ENCODE data around the gene ANTXR2. TPM values are rescaled to one million over a fixed set of nuclear protein-coding genes. Genes with fewer than 3 reads are reported as not detected.

The ANTXR2 gene
- total RNA-seq, 1 donor from 2014 or later: 16.8 TPM

DNA sequence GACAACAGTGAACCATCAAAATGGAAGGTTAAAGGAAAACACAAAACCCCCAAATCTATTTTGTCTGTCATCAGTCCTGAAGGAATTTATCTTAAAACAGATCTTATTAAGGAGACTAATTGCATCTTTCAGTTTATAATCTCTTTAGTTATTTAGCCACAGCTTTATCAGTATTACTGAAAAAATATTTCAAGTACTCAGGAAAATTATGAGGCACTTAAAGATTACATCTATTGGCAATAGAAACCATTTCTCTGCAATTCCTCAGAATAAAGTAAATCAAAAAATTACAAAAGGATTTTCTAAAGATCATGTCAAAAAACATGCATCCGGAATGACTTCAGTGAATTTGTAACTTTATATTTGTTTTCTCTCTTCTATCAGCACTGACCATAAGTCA lies 35.2 kb downstream of the ANTXR2 start:
- intact Hi-C loops (cut with DNase I): no loop called here
- H3K4me1 ChIP-seq: peaks cover 0 to 5% of the 10 kb centered on the region in 2 donors

GRCh38 chr4:80036949-80037685 lies 35.9 kb downstream of the ANTXR2 start:
- no peaks in the 10 kb centered on the region for H3K27me3 ChIP-seq
- H3K4me3 ChIP-seq: peak overlapping the region in 1 of 2 donors; percentile 2
- peaks cover 0 to 5% of the 10 kb centered on the region in 2 donors for H3K4me1 ChIP-seq
- TF ChIP-seq, protein P1, sequence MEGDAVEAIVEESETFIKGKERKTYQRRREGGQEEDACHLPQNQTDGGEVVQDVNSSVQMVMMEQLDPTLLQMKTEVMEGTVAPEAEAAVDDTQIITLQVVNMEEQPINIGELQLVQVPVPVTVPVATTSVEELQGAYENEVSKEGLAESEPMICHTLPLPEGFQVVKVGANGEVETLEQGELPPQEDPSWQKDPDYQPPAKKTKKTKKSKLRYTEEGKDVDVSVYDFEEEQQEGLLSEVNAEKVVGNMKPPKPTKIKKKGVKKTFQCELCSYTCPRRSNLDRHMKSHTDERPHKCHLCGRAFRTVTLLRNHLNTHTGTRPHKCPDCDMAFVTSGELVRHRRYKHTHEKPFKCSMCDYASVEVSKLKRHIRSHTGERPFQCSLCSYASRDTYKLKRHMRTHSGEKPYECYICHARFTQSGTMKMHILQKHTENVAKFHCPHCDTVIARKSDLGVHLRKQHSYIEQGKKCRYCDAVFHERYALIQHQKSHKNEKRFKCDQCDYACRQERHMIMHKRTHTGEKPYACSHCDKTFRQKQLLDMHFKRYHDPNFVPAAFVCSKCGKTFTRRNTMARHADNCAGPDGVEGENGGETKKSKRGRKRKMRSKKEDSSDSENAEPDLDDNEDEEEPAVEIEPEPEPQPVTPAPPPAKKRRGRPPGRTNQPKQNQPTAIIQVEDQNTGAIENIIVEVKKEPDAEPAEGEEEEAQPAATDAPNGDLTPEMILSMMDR (IDR thresholded peaks at IDR 0.05): no peak
- intact Hi-C loops (cut with DNase I): no loop called here
- H3K36me3 ChIP-seq: peaks cover 0 to 5% of the 10 kb centered on the region in 2 donors
- no peak for DNase-seq (ENCODE audit: low spot score in 2 of 2)
- H3K27ac ChIP-seq: peak overlapping the region; percentile 39 to 42
- no peaks in the 10 kb centered on the region for H3K9me3 ChIP-seq

More for the DNA sequence above, 35.2 kb downstream of the ANTXR2 start:
- H3K4me3 ChIP-seq: no peak overlapping the region
- H3K27ac ChIP-seq: no peak overlapping the region
- H3K27me3 ChIP-seq: no peaks in the 10 kb centered on the region
- no peaks in the 10 kb centered on the region for H3K9me3 ChIP-seq
- H3K36me3 ChIP-seq: peaks cover 0 to 5% of the 10 kb centered on the region in 2 donors
- TF ChIP-seq, protein P1 (IDR thresholded peaks at IDR 0.05): no peak
- no peak for DNase-seq (ENCODE audit: low spot score in 2 of 2)

- Histone ChIP-seq H3K27me3 (no peaks in the 10 kb centered on the region), H3K9me3 (no peaks in the 10 kb centered on the region), H3K4me3 (no peak overlapping the region), H3K36me3 (peaks cover 0 to 5% of the 10 kb centered on the region in 2 donors), H3K4me1 (peaks cover 0 to 5% of the 10 kb centered on the region in 2 donors), H3K27ac (peak overlapping the region; percentile 39 to 42)
- no peak for DNase-seq (ENCODE audit: low spot score in 2 of 2)
- TF ChIP-seq, protein P1 (IDR thresholded peaks at IDR 0.05): no peak
- intact Hi-C loops (cut with DNase I): no loop called here
Observed at GRCh38 chr4:80036306-80036705, 36.7 kb downstream of the ANTXR2 start.

- H3K9me3 ChIP-seq: no peaks in the 10 kb centered on the region
- no peak overlapping the region for H3K4me3 ChIP-seq
- H3K4me1 ChIP-seq: peaks cover 0 to 5% of the 10 kb centered on the region in 2 donors
- H3K27me3 ChIP-seq: no peaks in the 10 kb centered on the region
- intact Hi-C loops (cut with DNase I): no loop called here
- TF ChIP-seq, protein P1 (IDR thresholded peaks at IDR 0.05): no peak
- no peak overlapping the region for H3K27ac ChIP-seq
- no peak for DNase-seq (ENCODE audit: low spot score in 2 of 2)
- H3K36me3 ChIP-seq: peaks cover 0 to 13% of the 10 kb centered on the region in 2 donors
Observed at GRCh38 chr4:80035336-80035735, 37.7 kb downstream of the ANTXR2 start.

GRCh38 chr4:80033581-80033980 lies 39.4 kb downstream of the ANTXR2 start:
- no peak for DNase-seq (ENCODE audit: low spot score in 2 of 2)
- no peaks in the 10 kb centered on the region for H3K9me3 ChIP-seq
- TF ChIP-seq, protein P1 (IDR thresholded peaks at IDR 0.05): no peak
- H3K36me3 ChIP-seq: peaks cover 3 to 23% of the 10 kb centered on the region in 2 donors
- H3K27ac ChIP-seq: no peak overlapping the region
- no peak overlapping the region for H3K4me3 ChIP-seq
- H3K27me3 ChIP-seq: no peaks in the 10 kb centered on the region
- intact Hi-C loops (cut with DNase I): no loop called here
- peaks cover 0 to 5% of the 10 kb centered on the region in 2 donors for H3K4me1 ChIP-seq

Measured in ascending aorta (tissue), 2 donors.